DOHH2 (cell line): ENCODE measurements around the gene ANKRD33B.

Experiments used
- H3F3A ChIP-seq: fragments of 200-600 bp; sonication (generic), shearing (Covaris generic); 2 replicates; pipeline ENCODE4 v1.6.0; 2016; ENCODE audit warnings: antibody characterized with exemption, mild to moderate bottlenecking; ENCODE audit not compliant: control insufficient read depth, insufficient read depth
- H3K27ac ChIP-seq: fragments of 200-600 bp; sonication (generic); 2 replicates; pipeline ENCODE4 v1.5.1; 2014; ENCODE audit warnings: low read depth, mild to moderate bottlenecking, low read length, moderate library complexity
- H3K27me3 ChIP-seq: fragments of 200-600 bp; sonication (generic); 2 replicates; pipeline ENCODE4 v1.6.1; 2014; ENCODE audit warnings: mild to moderate bottlenecking, low read length, mixed read lengths; ENCODE audit not compliant: control insufficient read depth
- H3K36me3 ChIP-seq: fragments of 200-600 bp; sonication (generic); 2 replicates; pipeline ENCODE4 v1.6.1; 2014; ENCODE audit warnings: mild to moderate bottlenecking, low read length, moderate library complexity, mixed read lengths; ENCODE audit not compliant: control insufficient read depth
- H3K4me1 ChIP-seq: fragments of 200-600 bp; sonication (generic); 2 replicates; pipeline ENCODE4 v1.6.1; 2014; ENCODE audit warnings: mild to moderate bottlenecking, low read length, mixed read lengths; ENCODE audit not compliant: control insufficient read depth
- H3K4me2 ChIP-seq: fragments of 200-600 bp; sonication (generic); 2 replicates; pipeline ENCODE4 v1.6.0; 2014; ENCODE audit warnings: mild to moderate bottlenecking, low read length, moderate library complexity
- H3K4me3 ChIP-seq: fragments of 200-600 bp; sonication (generic); 2 replicates; pipeline ENCODE4 v1.5.1; 2014; ENCODE audit warnings: mild to moderate bottlenecking, low read length, mixed read lengths
- H3K79me2 ChIP-seq: fragments of 200-600 bp; sonication (generic); 2 replicates; pipeline ENCODE4 v1.6.1; 2014; ENCODE audit warnings: mild to moderate bottlenecking, low read length, mixed read lengths; ENCODE audit not compliant: control insufficient read depth
- H3K9me2 ChIP-seq: fragments of 200-600 bp; sonication (generic); replicated peaks from 2 replicates; pipeline ENCODE4 v1.6.1; 2014; ENCODE audit warnings: mild to moderate bottlenecking, low read length, mixed read lengths; ENCODE audit not compliant: control insufficient read depth
- H3K9me3 ChIP-seq: fragments of 200-600 bp; sonication (generic); 2 replicates; pipeline ENCODE4 v1.6.1; 2014; ENCODE audit warnings: antibody characterized with exemption, low read length, mixed read lengths; ENCODE audit not compliant: control insufficient read depth, insufficient read depth
- H4K20me1 ChIP-seq: fragments of 200-600 bp; sonication (generic); 2 replicates; pipeline ENCODE4 v1.6.0; 2014; ENCODE audit warnings: low read depth, mild to moderate bottlenecking, antibody characterized with exemption, low read length, moderate library complexity; ENCODE audit not compliant: control insufficient read depth, insufficient read depth
- CTCF ChIP-seq: fragments of 200-600 bp; sonication (generic); IDR thresholded peaks from one replicate; pipeline ENCODE4 v1.5.1; 2014; ENCODE audit warnings: antibody characterized with exemption, mild to moderate bottlenecking, low read depth, low read length; ENCODE audit not compliant: poor library complexity, severe bottlenecking
- EZH2phosphoT487 ChIP-seq: fragments of 200-600 bp; sonication (generic); IDR thresholded peaks from 2 replicates; pipeline ENCODE4 v1.6.1; 2017; ENCODE audit warnings: borderline replicate concordance, mild to moderate bottlenecking, antibody characterized with exemption, low read length, moderate library complexity, mixed read lengths

The ANKRD33B gene

DNA sequence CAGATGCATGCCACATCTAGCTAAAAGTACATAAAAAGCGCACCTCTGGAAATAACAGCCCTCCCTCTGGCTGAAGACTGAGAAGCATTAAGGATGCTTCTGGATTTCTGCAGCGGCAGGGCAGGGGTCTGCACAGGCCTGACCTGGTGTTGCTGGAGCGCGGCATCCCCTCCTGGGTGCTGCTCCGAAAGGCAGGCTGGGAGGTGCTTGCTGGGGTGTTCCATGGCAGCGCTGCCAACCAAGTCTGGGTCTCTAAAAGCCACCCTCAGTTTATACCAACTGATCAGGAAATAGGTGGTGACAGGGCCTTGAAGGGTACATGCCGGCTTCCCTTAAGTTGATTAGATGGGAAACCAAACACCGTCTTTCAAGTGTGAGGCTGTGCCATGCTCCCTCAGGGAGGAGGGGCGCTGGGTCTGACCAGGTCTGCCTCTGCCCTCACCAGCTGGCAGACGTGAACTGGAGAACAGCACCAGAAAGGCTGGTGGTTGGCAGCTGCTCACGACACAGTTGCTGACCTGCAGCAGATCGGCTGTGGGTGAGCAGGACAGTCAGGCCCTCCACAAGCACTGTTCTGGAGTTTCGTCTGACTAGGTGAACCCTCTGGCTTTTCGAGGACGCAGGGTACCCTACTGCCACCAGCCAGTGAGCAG lies 115.6 kb downstream of the ANKRD33B start:
- Histone ChIP-seq H3K9me3 (no peaks in the 10 kb centered on the region), H3K27ac (no peak overlapping the region), H3K9me2 (no peaks in the 10 kb centered on the region), H3K79me2 (no peaks in the 10 kb centered on the region), H3K36me3 (peaks cover 34% of the 10 kb centered on the region), H3K27me3 (no peaks in the 10 kb centered on the region), H3K4me2 (no peak overlapping the region), H3K4me1 (no peaks in the 10 kb centered on the region), H4K20me1 (no peaks in the 10 kb centered on the region), H3K4me3 (no peak overlapping the region), H3F3A (no peaks in the 10 kb centered on the region)
- TF ChIP-seq CTCF (no peak), EZH2phosphoT487 (no peak)

- no peak overlapping the region for H3K4me3 ChIP-seq
- H4K20me1 ChIP-seq, result no peaks in the 10 kb centered on the region
- H3K9me3 ChIP-seq, result no peaks in the 10 kb centered on the region
- H3K27ac ChIP-seq, result no peak overlapping the region
- TF ChIP-seq EZH2phosphoT487, result no peak
- no peak for TF ChIP-seq CTCF
- no peaks in the 10 kb centered on the region for H3K4me1 ChIP-seq
- no peak overlapping the region for H3K4me2 ChIP-seq
- H3K79me2 ChIP-seq, result no peaks in the 10 kb centered on the region
- H3F3A ChIP-seq, result no peaks in the 10 kb centered on the region
- H3K9me2 ChIP-seq, result no peaks in the 10 kb centered on the region
- H3K27me3 ChIP-seq, result no peaks in the 10 kb centered on the region
- H3K36me3 ChIP-seq, result peaks cover 36% of the 10 kb centered on the region
Measured at GRCh38 chr5:10680876-10681481, 117.1 kb downstream of the ANKRD33B start.

DNA sequence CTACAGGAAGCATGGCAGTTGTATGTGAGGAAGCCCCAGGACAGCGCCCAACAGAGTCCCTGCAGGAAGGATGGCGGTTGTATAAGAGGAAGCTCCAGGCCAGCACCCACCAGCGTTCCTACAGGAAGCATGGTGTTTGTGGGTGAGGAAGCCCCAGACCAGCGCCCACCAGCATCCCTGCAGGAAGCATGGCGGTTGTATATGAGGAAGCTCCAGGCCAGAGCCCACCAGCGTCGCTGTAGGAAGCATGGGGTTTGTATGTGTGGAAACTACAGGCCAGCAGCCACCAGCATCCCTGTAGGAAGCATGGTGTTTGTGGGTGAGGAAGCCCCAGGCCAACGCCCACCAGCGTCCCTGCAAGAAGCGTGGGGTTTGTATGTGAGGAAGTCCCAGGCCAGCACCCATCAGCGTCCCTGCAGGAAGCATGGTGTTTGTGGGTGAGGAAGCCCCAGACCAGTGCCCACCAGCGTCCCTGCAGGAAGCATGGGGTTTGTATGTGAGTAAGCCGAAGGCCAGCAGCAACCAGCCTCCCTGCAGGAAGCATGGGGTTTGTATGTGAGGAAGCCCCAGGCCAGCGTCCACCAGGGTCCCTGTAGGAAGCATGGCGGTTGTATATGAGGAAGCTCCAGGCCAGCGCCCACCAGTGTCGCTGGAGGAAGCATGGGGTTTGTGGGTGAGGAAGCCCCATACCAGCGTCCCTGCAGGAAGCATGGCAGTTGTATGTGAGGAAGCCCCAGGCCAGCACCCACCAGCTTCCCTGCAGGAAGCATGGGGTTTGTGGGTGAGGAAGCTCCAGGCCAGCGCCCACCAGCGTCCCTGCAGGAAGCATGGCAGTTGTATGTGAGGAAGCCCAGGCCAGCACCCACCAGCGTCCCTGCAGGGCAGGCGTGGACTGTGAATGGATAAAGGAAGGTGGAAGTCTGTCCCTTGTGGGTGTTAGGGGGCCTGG lies 118.1 kb downstream of the ANKRD33B start:
- no peaks in the 10 kb centered on the region for H3K79me2 ChIP-seq
- no peaks in the 10 kb centered on the region for H3K9me3 ChIP-seq
- H3K36me3 ChIP-seq, result peaks cover 36% of the 10 kb centered on the region

More for the DNA sequence above, 118.1 kb downstream of the ANKRD33B start:
- Histone ChIP-seq H3K4me1 (no peaks in the 10 kb centered on the region), H3K9me2 (no peaks in the 10 kb centered on the region), H3K4me3 (no peak overlapping the region), H3F3A (no peaks in the 10 kb centered on the region), H3K27me3 (no peaks in the 10 kb centered on the region), H3K27ac (no peak overlapping the region), H4K20me1 (no peaks in the 10 kb centered on the region), H3K4me2 (no peak overlapping the region)
- TF ChIP-seq CTCF, result no peak
- no peak for TF ChIP-seq EZH2phosphoT487
